Measurements from ENCODE around the gene DRG2. TPM values are rescaled to one million over a fixed set of nuclear protein-coding genes. Genes with fewer than 3 reads are reported as not detected.

The DRG2 gene
- total and polyA plus RNA-seq, 2 of the 13 experiments (the other 11 are each of a cell fraction or from before 2014, with no cell fraction given) = 20.1 to 26.6 TPM

DNA sequence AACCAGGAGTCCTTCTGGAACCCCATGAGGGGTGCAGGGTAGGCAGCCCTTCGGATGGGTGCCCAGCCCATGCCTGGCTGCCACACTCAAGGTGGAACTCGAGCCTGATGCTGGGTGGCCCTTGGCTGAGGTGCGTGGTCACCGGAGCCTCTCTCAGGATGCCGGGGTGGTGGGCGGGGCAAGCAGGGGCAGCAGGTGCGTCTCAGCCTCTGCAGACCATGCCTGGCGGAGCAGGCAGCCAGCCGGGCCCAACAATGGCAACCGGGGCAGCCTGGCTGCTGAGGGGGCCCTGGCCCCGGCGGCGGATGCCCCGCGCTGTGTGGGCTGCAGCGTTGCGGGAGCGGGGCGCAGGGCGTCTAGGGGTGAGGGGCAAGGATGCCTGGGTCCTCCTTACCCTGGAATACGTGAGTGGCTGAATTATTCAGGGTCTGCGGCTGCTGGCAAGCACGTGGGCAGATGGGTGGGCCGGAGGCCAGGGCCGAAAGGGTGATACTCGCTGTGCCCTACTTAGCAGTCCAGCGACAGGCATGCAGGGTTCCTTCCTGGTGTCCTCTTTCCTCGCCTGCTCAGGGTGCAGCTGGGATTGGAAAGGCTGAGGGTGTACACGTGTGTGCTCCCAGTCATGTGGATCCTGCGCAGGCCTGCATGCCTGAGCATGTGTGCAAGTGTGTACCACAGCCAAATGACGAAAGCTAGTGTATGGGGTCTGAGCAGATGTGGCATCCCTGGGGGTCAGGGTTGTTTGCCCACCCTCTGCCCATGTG, 35.4 kb downstream of the DRG2 start:
- Histone ChIP-seq H3K27me3 (ENCODE audit: control insufficient read depth in 1 of 2, insufficient read depth in 2 of 2, low read length in 2 of 2) (peaks cover 6 to 23% of the 10 kb centered on the region in 2 experiments; a peak in 3 of 5 replicates), H3K9ac (ENCODE audit: insufficient read depth, low read depth, low read length) (no peak overlapping the region), H3K79me2 (ENCODE audit: insufficient read depth, low read length) (no peaks in the 10 kb centered on the region), H2AFZ (ENCODE audit: low read length) (no peak overlapping the region), H3K27ac (ENCODE audit: extremely low read length, insufficient read depth, low read length) (no peak overlapping the region), H3K4me1 (ENCODE audit: insufficient read depth, low read length) (peaks cover 3% of the 10 kb centered on the region), H3K36me3 (replicated peaks in 1 of 2; ENCODE audit: control insufficient read depth in 1 of 2, insufficient read depth in 2 of 2, low read length in 2 of 2) (no peaks in the 10 kb centered on the region), H3K4me2 (ENCODE audit: low read depth, low read length) (no peak overlapping the region), H4K20me1 (ENCODE audit: insufficient read depth, low read length) (no peaks in the 10 kb centered on the region), H3K9me3 (ENCODE audit: low read length) (peaks cover 7% of the 10 kb centered on the region), H3K4me3 (replicated peaks in 1 of 3; ENCODE audit: insufficient read depth in 1 of 3, low read depth in 2 of 3, low read length in 3 of 3) (no peak overlapping the region)
- ATAC-seq (no peak), DNase-seq (ENCODE audit: low spot score) (no peak), FAIRE-seq (no peak)
- BruUV-seq (replicated peaks) = no TSS peak
- POLR2A ChIA-PET = no interaction called here
- TF ChIP-seq CHD2 (IDR thresholded peaks at IDR 0.05; ENCODE audit: low read depth, low read length) = no peak
- TF ChIP-seq, protein P1, sequence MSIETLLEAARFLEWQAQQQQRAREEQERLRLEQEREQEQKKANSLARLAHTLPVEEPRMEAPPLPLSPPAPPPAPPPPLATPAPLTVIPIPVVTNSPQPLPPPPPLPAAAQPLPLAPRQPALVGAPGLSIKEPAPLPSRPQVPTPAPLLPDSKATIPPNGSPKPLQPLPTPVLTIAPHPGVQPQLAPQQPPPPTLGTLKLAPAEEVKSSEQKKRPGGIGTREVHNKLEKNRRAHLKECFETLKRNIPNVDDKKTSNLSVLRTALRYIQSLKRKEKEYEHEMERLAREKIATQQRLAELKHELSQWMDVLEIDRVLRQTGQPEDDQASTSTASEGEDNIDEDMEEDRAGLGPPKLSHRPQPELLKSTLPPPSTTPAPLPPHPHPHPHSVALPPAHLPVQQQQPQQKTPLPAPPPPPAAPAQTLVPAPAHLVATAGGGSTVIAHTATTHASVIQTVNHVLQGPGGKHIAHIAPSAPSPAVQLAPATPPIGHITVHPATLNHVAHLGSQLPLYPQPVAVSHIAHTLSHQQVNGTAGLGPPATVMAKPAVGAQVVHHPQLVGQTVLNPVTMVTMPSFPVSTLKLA (IDR thresholded peaks at IDR 0.05) = peak; percentile 43; the same call in 1 of the 2 replicates
- TF ChIP-seq BHLHE40 (IDR thresholded peaks at IDR 0.05; ENCODE audit: low read length) = no peak
- TF ChIP-seq GATAD2A (CRISPR knock-in tag; IDR thresholded peaks at IDR 0.05) = no peak
- CTCF ChIA-PET (ENCODE audit: low intra/inter-chr PET ratio, low total read pairs) = no interaction called here
- intact Hi-C loops (cut with micrococcal nuclease; ENCODE audit: unreplicated experiment) (no loop called here), in situ Hi-C loops (cut with HindIII; ENCODE audit: extremely low pct_ligation_motif_present, low pct_unique_long_range_greater_than_20kb) (loop anchor here (25.0 kb wide), 1 partner anchor 111 kb away; no protein-coding TSS in a partner anchor)
- 76% methylated on average over 8 of the region's 31 CpGs for WGBS (ENCODE audit: low lambda C conversion rate)

DNA sequence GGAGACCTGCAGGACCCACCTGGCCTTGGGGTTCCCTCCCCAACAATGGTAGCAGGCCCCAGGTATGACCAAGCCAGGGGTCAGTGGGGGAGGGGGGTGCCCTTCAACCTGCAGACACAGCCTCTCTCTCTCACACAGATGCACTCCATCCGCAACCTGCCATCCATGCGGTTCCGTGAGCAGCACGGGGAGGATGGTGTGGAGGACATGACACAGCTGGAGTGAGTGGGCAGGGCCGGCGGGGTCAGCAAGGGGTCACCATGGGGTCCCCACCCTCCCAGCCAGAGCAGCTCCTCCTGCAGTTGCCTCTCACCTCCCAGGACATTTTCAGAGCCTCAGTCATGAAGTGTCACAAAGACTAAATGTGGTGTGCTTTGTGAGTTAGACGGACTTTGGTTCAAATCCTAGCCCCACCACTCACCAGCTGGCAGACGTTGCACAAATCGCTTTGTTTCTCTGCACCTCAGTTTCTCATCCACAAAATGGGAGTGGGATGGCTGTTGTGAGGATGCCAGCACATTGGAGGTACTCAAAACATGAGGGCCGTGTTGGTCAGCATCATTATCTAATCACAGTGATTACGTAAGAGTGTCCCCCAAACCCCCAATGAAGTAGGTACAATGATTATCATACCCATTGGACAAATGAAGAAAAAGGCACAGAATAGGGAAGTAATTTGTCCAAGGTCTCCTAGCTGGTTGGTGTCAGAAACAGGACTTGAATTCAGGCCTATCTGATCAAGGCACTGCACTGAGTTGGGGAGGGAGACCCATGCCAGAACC, 36.8 kb downstream of the DRG2 start:
- Histone ChIP-seq H3K79me2 (ENCODE audit: insufficient read depth, low read length) (no peaks in the 10 kb centered on the region), H3K4me3 (replicated peaks in 1 of 3; ENCODE audit: insufficient read depth in 1 of 3, low read depth in 2 of 3, low read length in 3 of 3) (no peak overlapping the region), H3K27ac (ENCODE audit: extremely low read length, insufficient read depth, low read length) (no peak overlapping the region), H3K4me2 (ENCODE audit: low read depth, low read length) (no peak overlapping the region), H2AFZ (ENCODE audit: low read length) (no peak overlapping the region), H4K20me1 (ENCODE audit: insufficient read depth, low read length) (no peaks in the 10 kb centered on the region), H3K36me3 (replicated peaks in 1 of 2; ENCODE audit: control insufficient read depth in 1 of 2, insufficient read depth in 2 of 2, low read length in 2 of 2) (no peaks in the 10 kb centered on the region), H3K9ac (ENCODE audit: insufficient read depth, low read depth, low read length) (no peak overlapping the region), H3K27me3 (ENCODE audit: control insufficient read depth in 1 of 2, insufficient read depth in 2 of 2, low read length in 2 of 2) (peaks cover 7 to 37% of the 10 kb centered on the region in 2 experiments; a peak in 3 of 5 replicates), H3K4me1 (ENCODE audit: insufficient read depth, low read length) (no peaks in the 10 kb centered on the region), H3K9me3 (ENCODE audit: low read length) (peaks cover 5% of the 10 kb centered on the region)
- intact Hi-C loops (cut with micrococcal nuclease; ENCODE audit: unreplicated experiment) (no loop called here), in situ Hi-C loops (cut with HindIII; ENCODE audit: extremely low pct_ligation_motif_present, low pct_unique_long_range_greater_than_20kb) (loop anchor here (25.0 kb wide), 1 partner anchor 112 kb away; no protein-coding TSS in a partner anchor)
- ATAC-seq = no peak
- CTCF ChIA-PET (ENCODE audit: low intra/inter-chr PET ratio, low total read pairs) = no interaction called here
- 15% methylated on average over 10 of the region's 11 CpGs for whole genome bisulfite sequencing (ENCODE audit: low lambda C conversion rate)
- no TSS peak for BruUV-seq (replicated peaks)
- POLR2A ChIA-PET = no interaction called here
- TF ChIP-seq, protein P2, sequence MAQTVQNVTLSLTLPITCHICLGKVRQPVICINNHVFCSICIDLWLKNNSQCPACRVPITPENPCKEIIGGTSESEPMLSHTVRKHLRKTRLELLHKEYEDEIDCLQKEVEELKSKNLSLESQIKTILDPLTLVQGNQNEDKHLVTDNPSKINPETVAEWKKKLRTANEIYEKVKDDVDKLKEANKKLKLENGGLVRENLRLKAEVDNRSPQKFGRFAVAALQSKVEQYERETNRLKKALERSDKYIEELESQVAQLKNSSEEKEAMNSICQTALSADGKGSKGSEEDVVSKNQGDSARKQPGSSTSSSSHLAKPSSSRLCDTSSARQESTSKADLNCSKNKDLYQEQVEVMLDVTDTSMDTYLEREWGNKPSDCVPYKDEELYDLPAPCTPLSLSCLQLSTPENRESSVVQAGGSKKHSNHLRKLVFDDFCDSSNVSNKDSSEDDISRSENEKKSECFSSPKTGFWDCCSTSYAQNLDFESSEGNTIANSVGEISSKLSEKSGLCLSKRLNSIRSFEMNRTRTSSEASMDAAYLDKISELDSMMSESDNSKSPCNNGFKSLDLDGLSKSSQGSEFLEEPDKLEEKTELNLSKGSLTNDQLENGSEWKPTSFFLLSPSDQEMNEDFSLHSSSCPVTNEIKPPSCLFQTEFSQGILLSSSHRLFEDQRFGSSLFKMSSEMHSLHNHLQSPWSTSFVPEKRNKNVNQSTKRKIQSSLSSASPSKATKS (CRISPR knock-in tag; IDR thresholded peaks at IDR 0.05) = no peak
- 0 out of 2 replicates have a peak, but pooled peaks have one; percentile 7 for TF ChIP-seq CEBPB (IDR thresholded peaks at IDR 0.05; ENCODE audit: borderline replicate concordance, low read depth, low read length)
- no peak for FAIRE-seq
- DNase-seq (ENCODE audit: low spot score) = no peak

Measured in HepG2 (cell line).